ENCODE measurements around the gene DNM1L.

DNM1L gene

GRCh38 chr12:32681272-32681671, 2.2 kb downstream of the DNM1L start:
- TF ChIP-seq RAD21 (IDR thresholded peaks at IDR 0.05; ENCODE audit: low read depth), result no peak
- TF ChIP-seq EP300 (IDR thresholded peaks at IDR 0.05; ENCODE audit: borderline replicate concordance), result no peak
- no peak for TF ChIP-seq NFIC (IDR thresholded peaks at IDR 0.05)
- no peak for TF ChIP-seq CEBPB (IDR thresholded peaks at IDR 0.05)
- no peak for TF ChIP-seq EGR1 (IDR thresholded peaks at IDR 0.05)
- TF ChIP-seq REST (IDR thresholded peaks at IDR 0.05; ENCODE audit: low read depth), result no peak
- no peak for TF ChIP-seq ZBTB7A (IDR thresholded peaks at IDR 0.05; ENCODE audit: low read depth)
- no peak for TF ChIP-seq TEAD4 (IDR thresholded peaks at IDR 0.05)
- no peak for TF ChIP-seq TCF12 (IDR thresholded peaks at IDR 0.05; ENCODE audit: low read depth)
- no peak for TF ChIP-seq TAF1 (IDR thresholded peaks at IDR 0.05; ENCODE audit: low read depth)

DNA sequence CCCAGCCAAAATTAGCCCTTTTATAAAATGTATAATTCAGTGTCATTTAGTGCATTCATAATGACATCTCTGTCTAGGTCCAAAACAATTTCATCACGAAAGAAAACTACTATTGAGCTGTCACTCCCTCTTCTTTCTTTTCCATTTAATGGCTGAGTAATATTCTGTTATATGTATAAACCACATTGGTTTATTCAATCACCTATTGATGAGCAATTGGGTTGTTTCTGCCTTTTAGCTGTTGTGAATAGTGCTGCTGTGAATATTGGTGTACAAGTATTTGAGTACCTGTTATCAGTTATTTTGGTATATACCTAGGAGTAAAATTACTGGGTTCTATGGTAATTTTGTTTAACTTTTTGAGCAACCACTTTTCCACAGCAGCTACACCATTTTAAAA, 7.2 kb downstream of the DNM1L start:
- TF ChIP-seq ZBTB7A (IDR thresholded peaks at IDR 0.05; ENCODE audit: low read depth), result no peak
- TF ChIP-seq TAF1 (IDR thresholded peaks at IDR 0.05; ENCODE audit: low read depth), result no peak
- no peak for TF ChIP-seq USF1 (IDR thresholded peaks at IDR 0.05)

DNA sequence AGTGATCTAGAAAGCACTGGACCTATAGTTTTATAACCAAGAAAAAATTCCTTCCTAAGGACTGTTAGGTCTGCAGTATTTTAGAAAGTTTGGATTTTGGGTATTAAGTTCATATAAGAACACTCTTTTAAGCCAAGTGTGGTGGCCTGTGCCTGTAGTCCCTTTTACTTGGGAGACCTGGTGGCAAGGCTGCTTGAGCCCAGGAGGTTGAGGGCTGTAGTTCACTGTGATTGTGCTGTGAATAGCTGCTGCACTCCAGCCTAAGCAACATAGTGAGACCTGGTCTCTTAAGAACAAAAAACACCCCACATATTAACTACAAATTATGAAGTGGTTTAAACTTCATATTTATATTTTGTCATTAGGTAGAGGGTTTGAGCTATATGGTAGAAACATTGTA, 9.7 kb downstream of the DNM1L start:
- TF ChIP-seq EGR1 (IDR thresholded peaks at IDR 0.05), result no peak
- TF ChIP-seq TCF12 (IDR thresholded peaks at IDR 0.05; ENCODE audit: low read depth), result no peak
- no peak for TF ChIP-seq CREB1 (IDR thresholded peaks at IDR 0.05; ENCODE audit: low read depth)
- TF ChIP-seq USF1 (IDR thresholded peaks at IDR 0.05), result no peak
- TF ChIP-seq TAF1 (IDR thresholded peaks at IDR 0.05; ENCODE audit: low read depth), result no peak
- no peak for TF ChIP-seq MAX (IDR thresholded peaks at IDR 0.05)
- no peak for TF ChIP-seq YY1 (IDR thresholded peaks at IDR 0.05; ENCODE audit: low read depth)
- TF ChIP-seq TEAD4 (IDR thresholded peaks at IDR 0.05), result no peak
- no peak for TF ChIP-seq ZBTB7A (IDR thresholded peaks at IDR 0.05; ENCODE audit: low read depth)
- TF ChIP-seq RAD21 (IDR thresholded peaks at IDR 0.05; ENCODE audit: low read depth), result no peak
- no peak for TF ChIP-seq CEBPB (IDR thresholded peaks at IDR 0.05)
- no peak for TF ChIP-seq REST (IDR thresholded peaks at IDR 0.05; ENCODE audit: low read depth)
- TF ChIP-seq FOXM1 (IDR thresholded peaks at IDR 0.05; ENCODE audit: borderline replicate concordance, low read depth), result no peak
- TF ChIP-seq EP300 (IDR thresholded peaks at IDR 0.05; ENCODE audit: borderline replicate concordance), result no peak
- TF ChIP-seq NFIC (IDR thresholded peaks at IDR 0.05), result no peak

DNA sequence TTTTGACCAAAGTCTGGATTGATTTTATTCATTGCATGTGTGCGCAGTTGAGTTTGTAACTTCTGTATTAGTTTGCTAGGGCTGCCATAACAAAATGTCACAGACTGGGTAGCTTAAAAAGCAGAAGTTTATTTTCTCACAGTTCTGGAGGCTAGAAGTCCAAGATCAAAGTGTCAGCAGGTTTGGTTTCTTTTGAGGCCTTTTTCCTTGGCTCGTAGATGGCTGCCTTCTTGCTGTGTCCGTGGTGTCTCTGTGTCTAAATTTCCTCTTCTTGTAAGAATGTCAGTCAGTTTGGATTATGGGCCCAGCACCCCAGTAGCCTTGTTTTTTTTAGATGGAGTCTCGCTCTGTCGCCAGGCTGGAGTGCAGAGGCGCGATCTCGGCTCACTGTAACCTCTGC, 11.8 kb downstream of the DNM1L start:
- TF ChIP-seq TAF1 (IDR thresholded peaks at IDR 0.05; ENCODE audit: low read depth) (no peak), CREB1 (IDR thresholded peaks at IDR 0.05; ENCODE audit: low read depth) (no peak)

- TF ChIP-seq RAD21 (IDR thresholded peaks at IDR 0.05; ENCODE audit: low read depth), result no peak
- no peak for TF ChIP-seq MAX (IDR thresholded peaks at IDR 0.05)
Observed at GRCh38 chr12:32692358-32692757, 13.3 kb downstream of the DNM1L start.

GRCh38 chr12:32693036-32693435, 13.9 kb downstream of the DNM1L start:
- TF ChIP-seq USF1 (IDR thresholded peaks at IDR 0.05) (no peak), CEBPB (IDR thresholded peaks at IDR 0.05) (no peak), YY1 (IDR thresholded peaks at IDR 0.05; ENCODE audit: low read depth) (no peak), RAD21 (IDR thresholded peaks at IDR 0.05; ENCODE audit: low read depth) (no peak), TAF1 (IDR thresholded peaks at IDR 0.05; ENCODE audit: low read depth) (no peak), EP300 (IDR thresholded peaks at IDR 0.05; ENCODE audit: borderline replicate concordance) (no peak), TEAD4 (IDR thresholded peaks at IDR 0.05) (no peak), NFIC (IDR thresholded peaks at IDR 0.05) (no peak)

- no peak for TF ChIP-seq YY1 (IDR thresholded peaks at IDR 0.05; ENCODE audit: low read depth)
Observed at GRCh38 chr12:32695787-32696186, 16.7 kb downstream of the DNM1L start.

Measured in Ishikawa (cell line).